Measurements from ENCODE around the gene XXYLT1. TPM values are rescaled to one million over a fixed set of nuclear protein-coding genes. Genes with fewer than 3 reads are reported as not detected.

The XXYLT1 gene
- total and polyA plus RNA-seq, 10 of the 15 experiments (the other 5 are each of a cell fraction or from before 2014, with no cell fraction given): 1.2 to 14.2 (median 9.3) TPM

DNA sequence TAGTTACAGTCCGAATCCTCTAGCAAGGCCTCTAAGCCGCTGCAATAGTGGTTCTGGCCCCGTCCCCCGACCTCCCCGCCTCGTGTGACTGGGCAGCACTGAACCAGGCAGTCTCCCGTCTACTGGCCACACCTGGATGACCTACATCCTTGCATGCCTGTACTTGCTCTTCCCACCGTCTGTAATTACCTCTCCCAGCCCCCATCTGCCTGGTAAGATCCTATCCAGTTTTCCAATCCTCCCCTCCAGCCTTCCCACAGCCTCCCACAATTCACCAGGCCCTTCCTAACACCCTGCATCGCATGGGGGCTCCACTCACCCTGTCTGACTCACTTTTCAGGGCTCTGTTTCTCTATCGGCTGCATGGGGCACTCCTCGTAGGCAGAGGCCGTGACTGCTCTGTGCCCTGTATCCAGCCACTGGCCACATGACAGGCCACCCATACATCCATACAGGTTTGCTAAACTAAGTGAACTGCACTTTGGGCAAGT, 32.8 kb downstream of the XXYLT1 start:
- DNase-seq (ENCODE audit: low read depth, low spot score): no peak
- FAIRE-seq: no peak
- TF ChIP-seq SMARCA5 (IDR thresholded peaks at IDR 0.05): no peak
- TF ChIP-seq DPF2 (IDR thresholded peaks at IDR 0.05): no peak
- TF ChIP-seq HDAC2 (IDR thresholded peaks at IDR 0.05): no peak
- TF ChIP-seq RBBP5 (conservative IDR thresholded peaks at IDR 0.05): no peak
- TF ChIP-seq NKRF (conservative IDR thresholded peaks at IDR 0.05): no peak
- TF ChIP-seq TARDBP (IDR thresholded peaks at IDR 0.05; ENCODE audit: borderline replicate concordance): no peak
- TF ChIP-seq BMI1 (IDR thresholded peaks at IDR 0.05; ENCODE audit: borderline replicate concordance): no peak
- TF ChIP-seq FOS (IDR thresholded peaks at IDR 0.05; ENCODE audit: borderline replicate concordance, extremely low read depth, insufficient read length): no peak
- no peak overlapping the region for H3K4me3 ChIP-seq
- H3K9me3 ChIP-seq (replicated peaks; ENCODE audit: control insufficient read depth, insufficient read depth, low read length): peaks cover 12% of the 10 kb centered on the region; the same call in 2 of the 3 replicates
- H2AFZ ChIP-seq (ENCODE audit: control insufficient read depth, low read depth, low read length): no peak overlapping the region
- ATAC-seq: no peak
- no peak overlapping the region for H3K27ac ChIP-seq (ENCODE audit: control insufficient read depth, insufficient read depth)
- no peak overlapping the region for H3K4me2 ChIP-seq (ENCODE audit: control insufficient read depth, insufficient read depth)
- RAD21 ChIA-PET (ENCODE audit: unreplicated experiment): no interaction called here
- H3K36me3 ChIP-seq (ENCODE audit: control insufficient read depth in 2 of 2, insufficient read depth in 2 of 2, low read length in 1 of 2): no peaks in the 10 kb centered on the region
- SMC1A ChIA-PET (ENCODE audit: uncharacterized antibody, unreplicated experiment): no interaction called here
- no peak overlapping the region for H3K9ac ChIP-seq (ENCODE audit: control insufficient read depth, insufficient read depth, low read length)
- no peaks in the 10 kb centered on the region for H4K20me1 ChIP-seq (ENCODE audit: control insufficient read depth, insufficient read depth)
- H3K27me3 ChIP-seq (replicated peaks in 1 of 2; ENCODE audit: control insufficient read depth in 2 of 2, insufficient read depth in 2 of 2, low read length in 1 of 2): no peaks in the 10 kb centered on the region
- no TSS peak for BruUV-seq (replicated peaks)
- WGBS (ENCODE audit: insufficient coverage, insufficient replicate concordance, low lambda C conversion rate, missing lambda C conversion rate): 90% methylated on average over 12 of the region's 12 CpGs
- no peaks in the 10 kb centered on the region for H3K79me2 ChIP-seq (ENCODE audit: control insufficient read depth, insufficient read depth, low read length)
- POLR2A ChIA-PET: interaction anchor here (0.9 kb wide), 1 partner anchor 9 kb away, joined by 3 read pairs; no protein-coding TSS in a partner anchor
- in situ Hi-C loops (cut with MboI): no loop called here
- no peaks in the 10 kb centered on the region for H3K4me1 ChIP-seq (ENCODE audit: control insufficient read depth, insufficient read depth, low read length)
- CTCF ChIA-PET: no interaction called here
- intact Hi-C loops (cut with micrococcal nuclease; ENCODE audit: unreplicated experiment): no loop called here
